CD14-positive monocyte (primary cell): Measurements from ENCODE around the gene AFDN. TPM values are rescaled to one million over a fixed set of nuclear protein-coding genes. Genes with fewer than 3 reads are reported as not detected.
"Not testable (repeated sequence)": the region's sequence is repeated elsewhere in the genome, so short reads cannot be mapped to it uniquely, and the experiment has no call there.

Experiments used
- DNase-seq, 3 donors: peaks; one replicate each; pipeline ENCODE4 v3.0.0-alpha.2; 2011 to 2022
- H2AFZ ChIP-seq: 2 replicates; pipeline ENCODE4 v1.6.0; 2012; ENCODE audit warnings: mild to moderate bottlenecking, low read depth, low read length, inconsistent platforms; ENCODE audit not compliant: insufficient read depth, poor library complexity, severe bottlenecking
- H3K27ac ChIP-seq, 2 donors: 1 replicate in 1 of 2; 2 replicates in 1 of 2; pipeline ENCODE4 v1.5.1; 2012 to 2013; ENCODE audit warnings: low read length in 2 of 2, control low read depth in 1 of 2, inconsistent platforms in 1 of 2, low read depth in 1 of 2, mild to moderate bottlenecking in 1 of 2
- H3K27me3 ChIP-seq, 2 donors: one replicate each; pipeline versions ENCODE4 v1.6.0 to v1.6.1; 2011 to 2013; ENCODE audit warnings: low read length in 2 of 2; ENCODE audit not compliant: control insufficient read depth in 2 of 2, insufficient read depth in 2 of 2
- H3K36me3 ChIP-seq, 2 donors: replicated peaks in 1 of 2; 1 replicate in 1 of 2; 2 replicates in 1 of 2; pipeline versions ENCODE4 v1.5.1 to v1.6.1; 2012 to 2013; ENCODE audit warnings: low read length in 2 of 2, control low read depth in 1 of 2, inconsistent platforms in 1 of 2, mild to moderate bottlenecking in 1 of 2; ENCODE audit not compliant: insufficient read depth in 2 of 2, control insufficient read depth in 1 of 2
- H3K4me1 ChIP-seq, 2 donors: 1 replicate in 1 of 2; 2 replicates in 1 of 2; pipeline versions ENCODE4 v1.5.1 to v1.6.1; 2012 to 2013; ENCODE audit warnings: low read length in 2 of 2, control low read depth in 1 of 2, inconsistent platforms in 1 of 2, mild to moderate bottlenecking in 1 of 2, moderate library complexity in 1 of 2; ENCODE audit not compliant: insufficient read depth in 2 of 2, control insufficient read depth in 1 of 2
- H3K4me2 ChIP-seq: replicated peaks from 2 replicates; pipeline ENCODE3; 2012; ENCODE audit warnings: low read length, moderate library complexity, mild to moderate bottlenecking; ENCODE audit not compliant: poor library complexity, severe bottlenecking; ENCODE audit errors: extremely low read depth
- H3K4me3 ChIP-seq, 3 experiments: fragments of 200-600 bp in 1 of 3; sonication (generic) in 1 of 3; replicated peaks in 1 of 3; 1 replicate in 2 of 3; 2 replicates in 1 of 3; pipeline ENCODE4 v1.5.1; 2011 to 2013; ENCODE audit warnings: low read length in 3 of 3, mild to moderate bottlenecking in 3 of 3, control low read depth in 2 of 3, low read depth in 2 of 3, inconsistent platforms in 1 of 3, moderate library complexity in 1 of 3
- H3K79me2 ChIP-seq: 2 replicates; pipeline ENCODE4 v1.6.0; 2012; ENCODE audit warnings: mild to moderate bottlenecking, control low read depth, inconsistent platforms, low read length, moderate library complexity; ENCODE audit not compliant: insufficient read depth
- H3K9ac ChIP-seq: 2 replicates; pipeline ENCODE4 v1.6.0; 2017; ENCODE audit warnings: low read length, mild to moderate bottlenecking; ENCODE audit not compliant: insufficient read depth, poor library complexity, severe bottlenecking
- H3K9me3 ChIP-seq, 2 donors: replicated peaks in 1 of 2; 1 replicate in 1 of 2; 2 replicates in 1 of 2; pipeline versions ENCODE4 v1.5.1 to v1.6.1; 2012 to 2013; ENCODE audit warnings: low read length in 2 of 2, control low read depth in 1 of 2; ENCODE audit not compliant: control insufficient read depth in 1 of 2, insufficient read depth in 1 of 2
- H4K20me1 ChIP-seq: 2 replicates; pipeline ENCODE4 v1.6.0; 2012; ENCODE audit warnings: mild to moderate bottlenecking, low read length, control low read depth, moderate library complexity; ENCODE audit not compliant: insufficient read depth
- H3K27ac Mint-ChIP-seq, 7 donors: one replicate each; pipeline ENCODE4 v1.8.0; 2020; ENCODE audit warnings: mild to moderate bottlenecking in 7 of 7, mixed read lengths in 7 of 7, moderate library complexity in 6 of 7, inconsistent platforms in 2 of 7
- H3K27me3 Mint-ChIP-seq, 3 donors: one replicate each; pipeline ENCODE4 v1.8.0; 2021 to 2022; ENCODE audit warnings: low read depth in 3 of 3, mild to moderate bottlenecking in 3 of 3, mixed read lengths in 3 of 3, moderate library complexity in 3 of 3, inconsistent platforms in 1 of 3
- H3K36me3 Mint-ChIP-seq, 2 donors: one replicate each; pipeline ENCODE4 v1.8.0; 2020; ENCODE audit warnings: mixed read lengths in 2 of 2, inconsistent platforms in 1 of 2, mild to moderate bottlenecking in 1 of 2
- H3K4me1 Mint-ChIP-seq: one replicate; pipeline ENCODE4 v1.8.0; 2020; ENCODE audit warnings: mild to moderate bottlenecking, mixed read lengths
- H3K4me3 Mint-ChIP-seq, 2 donors: one replicate each; pipeline ENCODE4 v1.8.0; 2020; ENCODE audit warnings: mild to moderate bottlenecking in 2 of 2, mixed read lengths in 2 of 2, moderate library complexity in 1 of 2
- H3K9me3 Mint-ChIP-seq, 7 donors: one replicate each; pipeline ENCODE4 v1.8.0; 2020 to 2022; ENCODE audit warnings: mixed read lengths in 7 of 7, mild to moderate bottlenecking in 6 of 7, moderate library complexity in 6 of 7, inconsistent platforms in 2 of 7
- WGBS: methylation state at CpG from one replicate; pipeline ENCODE4 v1.1.5; 2013; ENCODE audit warnings: missing lambda C conversion rate; ENCODE audit not compliant: insufficient coverage; 5-methylcytosine and 5-hydroxymethylcytosine counted together
- intact Hi-C, 2 donors: fragments of 100-400 bp; cut with micrococcal nuclease; formaldehyde crosslinking; loops; one replicate each; pipeline versions ENCODE4 v1.15.0 to v1.15.1; 2023
- polyA plus RNA-seq, 3 donors: library from polyadenylated mRNA; depleted of rRNA in 1 of 3; unstranded in 2 of 3; stranded (reverse) in 1 of 3; fragments of 300-500 nt in 2 of 3; fragments of >200 nt in 1 of 3; fragmentation: Illumina TruSeq in 2 of 3; gene quantifications; 1 replicate in 2 of 3; 2 replicates in 1 of 3; pipeline ENCODE4 v1.2.3, GENCODE V29; 2012 to 2021
- TF ChIP-seq, protein P1 (sequence below): fragments of 200-600 bp; IDR thresholded peaks from one replicate; pipeline ENCODE4 v1.8.0; 2022; ENCODE audit warnings: antibody characterized with exemption, mild to moderate bottlenecking

The AFDN gene
- polyA plus RNA-seq, 3 donors = 0.03 to 1.5 TPM; not detected in 1

GRCh38 chr6:167974640-167975344 lies 148.1 kb downstream of the AFDN start:
- intact Hi-C loops = no loop called here
- Histone ChIP-seq H3K36me3 (no peaks in the 10 kb centered on the region), H3K79me2 (no peaks in the 10 kb centered on the region), H2AFZ (no peak overlapping the region), H3K9me3 (peaks cover 3 to 18% of the 10 kb centered on the region in 2 donors), H3K27ac (no peak overlapping the region), H3K4me2 (no peak overlapping the region), H3K4me1 (no peaks in the 10 kb centered on the region), H3K9ac (no peak overlapping the region), H3K4me3 (no peak overlapping the region), H3K27me3 (no peaks in the 10 kb centered on the region), H4K20me1 (no peaks in the 10 kb centered on the region)
- DNase-seq = no peak
- no peaks in the 10 kb centered on the region for H3K4me1 Mint-ChIP-seq
- H3K4me3 Mint-ChIP-seq = no peak overlapping the region
- peaks cover 2 to 14% (median 7%) of the 10 kb centered on the region in 7 donors for H3K9me3 Mint-ChIP-seq
- H3K36me3 Mint-ChIP-seq = no peaks in the 10 kb centered on the region
- WGBS = 95% methylated on average over 12 of the region's 12 CpGs
- TF ChIP-seq, protein P1, sequence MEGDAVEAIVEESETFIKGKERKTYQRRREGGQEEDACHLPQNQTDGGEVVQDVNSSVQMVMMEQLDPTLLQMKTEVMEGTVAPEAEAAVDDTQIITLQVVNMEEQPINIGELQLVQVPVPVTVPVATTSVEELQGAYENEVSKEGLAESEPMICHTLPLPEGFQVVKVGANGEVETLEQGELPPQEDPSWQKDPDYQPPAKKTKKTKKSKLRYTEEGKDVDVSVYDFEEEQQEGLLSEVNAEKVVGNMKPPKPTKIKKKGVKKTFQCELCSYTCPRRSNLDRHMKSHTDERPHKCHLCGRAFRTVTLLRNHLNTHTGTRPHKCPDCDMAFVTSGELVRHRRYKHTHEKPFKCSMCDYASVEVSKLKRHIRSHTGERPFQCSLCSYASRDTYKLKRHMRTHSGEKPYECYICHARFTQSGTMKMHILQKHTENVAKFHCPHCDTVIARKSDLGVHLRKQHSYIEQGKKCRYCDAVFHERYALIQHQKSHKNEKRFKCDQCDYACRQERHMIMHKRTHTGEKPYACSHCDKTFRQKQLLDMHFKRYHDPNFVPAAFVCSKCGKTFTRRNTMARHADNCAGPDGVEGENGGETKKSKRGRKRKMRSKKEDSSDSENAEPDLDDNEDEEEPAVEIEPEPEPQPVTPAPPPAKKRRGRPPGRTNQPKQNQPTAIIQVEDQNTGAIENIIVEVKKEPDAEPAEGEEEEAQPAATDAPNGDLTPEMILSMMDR = no peak
- peaks cover 0 to 4% (median 3%) of the 10 kb centered on the region in 3 donors for H3K27me3 Mint-ChIP-seq
- no peak overlapping the region for H3K27ac Mint-ChIP-seq

DNA sequence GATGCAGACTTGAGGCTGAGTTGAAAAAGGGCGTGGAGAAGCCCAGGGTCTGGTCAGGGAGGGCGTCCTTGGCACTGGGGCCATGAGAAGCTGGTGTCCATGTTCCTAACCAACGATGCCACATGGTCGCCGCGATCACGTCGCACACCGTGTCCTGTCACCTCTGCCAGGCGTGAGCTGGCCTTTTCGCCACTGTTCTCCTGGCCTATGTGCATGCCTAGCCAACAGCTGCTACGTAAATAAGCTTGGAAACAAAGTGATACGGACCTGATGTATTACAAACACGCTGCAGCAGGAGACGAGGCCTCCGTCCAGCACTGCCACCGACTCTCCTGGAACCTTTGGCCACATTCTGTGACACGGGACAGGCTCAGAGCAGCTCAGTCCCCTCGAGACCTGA lies 148.7 kb downstream of the AFDN start:
- no peak for DNase-seq
- Histone ChIP-seq H3K79me2 (no peaks in the 10 kb centered on the region), H3K27me3 (no peaks in the 10 kb centered on the region), H3K9ac (no peak overlapping the region), H2AFZ (no peak overlapping the region), H3K9me3 (peaks cover 3 to 18% of the 10 kb centered on the region in 2 donors), H3K4me2 (no peak overlapping the region), H4K20me1 (no peaks in the 10 kb centered on the region), H3K27ac (no peak overlapping the region), H3K4me1 (no peaks in the 10 kb centered on the region), H3K36me3 (no peaks in the 10 kb centered on the region), H3K4me3 (no peak overlapping the region)
- WGBS = 95% methylated on average over 17 of the region's 19 CpGs
- no peaks in the 10 kb centered on the region for H3K36me3 Mint-ChIP-seq
- no peaks in the 10 kb centered on the region for H3K4me1 Mint-ChIP-seq
- H3K27ac Mint-ChIP-seq = no peak overlapping the region
- peaks cover 2 to 18% (median 9%) of the 10 kb centered on the region in 7 donors for H3K9me3 Mint-ChIP-seq
- H3K27me3 Mint-ChIP-seq = peaks cover 0 to 4% (median 0%) of the 10 kb centered on the region in 3 donors
- TF ChIP-seq, protein P1 = no peak
- intact Hi-C loops = no loop called here
- H3K4me3 Mint-ChIP-seq = no peak overlapping the region

DNA sequence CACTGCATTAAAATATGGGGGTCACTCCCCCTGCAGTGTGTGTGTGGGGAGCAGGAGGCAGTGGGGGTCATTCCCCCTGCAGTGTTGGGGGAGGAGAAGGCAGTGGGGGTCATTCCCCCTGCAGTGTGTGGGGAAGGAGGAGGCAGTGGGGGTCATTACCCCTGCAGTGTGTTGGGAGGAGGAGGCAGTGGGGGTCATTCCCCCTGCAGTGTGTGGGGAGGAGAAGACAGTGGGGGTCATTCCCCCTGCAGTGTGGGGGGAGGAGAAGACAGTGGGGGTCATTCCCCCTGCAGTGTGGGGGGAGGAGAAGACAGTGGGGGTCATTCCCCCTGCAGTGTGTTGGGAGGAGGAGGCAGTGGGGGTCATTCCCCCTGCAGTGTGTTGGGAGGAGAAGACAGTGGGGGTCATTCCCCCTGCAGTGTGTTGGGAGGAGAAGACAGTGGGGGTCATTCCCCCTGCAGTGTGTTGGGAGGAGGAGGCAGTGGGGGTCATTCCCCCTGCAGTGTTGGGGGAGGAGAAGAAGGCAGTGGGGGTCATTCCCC lies 149.5 kb downstream of the AFDN start:
- H3K27me3 Mint-ChIP-seq, H3K27me3 ChIP-seq, intact Hi-C loops, H3K36me3 Mint-ChIP-seq, H3K4me1 Mint-ChIP-seq, H3K36me3 ChIP-seq, DNase-seq, H2AFZ ChIP-seq, H3K4me1 ChIP-seq, H3K9ac ChIP-seq, H3K79me2 ChIP-seq, H3K27ac Mint-ChIP-seq, H3K27ac ChIP-seq, H4K20me1 ChIP-seq, H3K4me3 Mint-ChIP-seq, H3K4me3 ChIP-seq, H3K4me2 ChIP-seq: not testable (repeated sequence)
- H3K9me3 ChIP-seq = peaks cover 3 to 18% of the 10 kb centered on the region in 2 donors
- peaks cover 2 to 21% (median 9%) of the 10 kb centered on the region in 7 donors for H3K9me3 Mint-ChIP-seq
